PC-3 (cell line): Measurements from ENCODE around the gene RPS21. TPM values are rescaled to one million over a fixed set of nuclear protein-coding genes. Genes with fewer than 3 reads are reported as not detected.

ENCODE experiments used
- ATAC-seq: fragments of 200-7000 bp; cut with Tn5 transposase; 2 replicates; pipeline ENCODE4 v1.9.1; 2020; ENCODE audit warnings: mild to moderate bottlenecking, moderate library complexity
- BruUV-seq: library from RNA; stranded (reverse); fragments of 400-500 nt; replicated peaks from 2 replicates; lab custom pipeline; 2021; lab: Mats Ljungman, UMichigan
- CTCF ChIA-PET: fragments of 300-600 bp; sonication (Branson Sonifier 250); formaldehyde crosslinking; loops from one replicate; lab custom pipeline; 2022; ENCODE audit warnings: antibody characterized with exemption; lab: Charles Lee
- POLR2A ChIA-PET: fragments of 300-600 bp; sonication (Branson Sonifier 250); formaldehyde crosslinking; loops from one replicate; lab custom pipeline; 2022; ENCODE audit warnings: antibody characterized with exemption; ENCODE audit not compliant: unreplicated experiment; lab: Charles Lee
- DNase-seq: peaks from one replicate; pipeline ENCODE4 v3.0.0-alpha.2; 2015
- H2AFZ ChIP-seq: fragments of 300-600 bp; sonication (generic); 2 replicates; pipeline ENCODE4 v1.6.0; 2016; ENCODE audit warnings: antibody characterized with exemption, low read length
- H3F3A ChIP-seq: fragments of 300-600 bp; sonication (generic); one replicate; pipeline ENCODE4 v1.6.0; 2017; ENCODE audit warnings: antibody characterized with exemption, low read length, control low read depth, mild to moderate bottlenecking; ENCODE audit not compliant: unreplicated experiment
- H3K27ac ChIP-seq: fragments of 300-600 bp; sonication (generic); 2 replicates; pipeline ENCODE4 v1.5.1; 2016; ENCODE audit warnings: mild to moderate bottlenecking, low read length
- H3K27me3 ChIP-seq: fragments of 300-600 bp; sonication (generic); 2 replicates; pipeline ENCODE4 v1.6.1; 2016; ENCODE audit warnings: low read length, mixed read lengths
- H3K36me3 ChIP-seq: fragments of 300-600 bp; sonication (generic); 2 replicates; pipeline ENCODE4 v1.6.1; 2016; ENCODE audit warnings: low read depth, mixed run types, low read length, mixed read lengths
- H3K4me1 ChIP-seq: fragments of 300-600 bp; sonication (generic); 2 replicates; pipeline ENCODE4 v1.5.1; 2016; ENCODE audit warnings: low read length; ENCODE audit not compliant: insufficient read depth
- H3K4me2 ChIP-seq: fragments of 300-600 bp; sonication (generic); 2 replicates; pipeline ENCODE4 v1.6.0; 2016; ENCODE audit warnings: low read length
- H3K4me3 ChIP-seq: fragments of 300-600 bp; sonication (generic); 2 replicates; pipeline ENCODE4 v1.5.1; 2016; ENCODE audit warnings: mild to moderate bottlenecking, low read length, mixed read lengths
- H3K79me2 ChIP-seq: fragments of 300-600 bp; sonication (generic); 2 replicates; pipeline ENCODE4 v1.6.1; 2017; ENCODE audit warnings: low read length, mixed read lengths
- H3K9ac ChIP-seq: fragments of 300-600 bp; sonication (generic); 2 replicates; pipeline ENCODE4 v1.6.0; 2016; ENCODE audit warnings: mild to moderate bottlenecking, low read length
- H3K9me2 ChIP-seq: fragments of 300-600 bp; sonication (generic); replicated peaks from 2 replicates; pipeline ENCODE4 v1.6.1; 2016; ENCODE audit warnings: mixed run types, low read length, mixed read lengths
- H3K9me3 ChIP-seq: fragments of 300-600 bp; sonication (generic); 2 replicates; pipeline ENCODE4 v1.6.1; 2016; ENCODE audit warnings: low read length, mixed read lengths
- H4K20me1 ChIP-seq: fragments of 300-600 bp; sonication (generic); 2 replicates; pipeline ENCODE4 v1.6.1; 2016; ENCODE audit warnings: low read length, mixed read lengths
- EZH2 ChIP-seq: fragments of 300-600 bp; sonication (generic); IDR thresholded peaks from one replicate; pipeline ENCODE4 v1.6.1; 2017; ENCODE audit warnings: antibody characterized with exemption, mild to moderate bottlenecking, low read length; ENCODE audit not compliant: unreplicated experiment
- EZH2phosphoT487 ChIP-seq: fragments of 300-600 bp; sonication (generic); IDR thresholded peaks from 2 replicates; pipeline ENCODE4 v1.6.1; 2018; ENCODE audit warnings: mild to moderate bottlenecking, antibody characterized with exemption, low read length, borderline replicate concordance
- intact Hi-C: fragments of 100-400 bp; cut with micrococcal nuclease; formaldehyde crosslinking; loops from 2 replicates; pipeline ENCODE4 v1.9.0; 2023
- total RNA-seq: library from RNA; depleted of rRNA; stranded (reverse); fragments of >200 nt; gene quantifications from 2 replicates; pipeline ENCODE4 v1.2.3, GENCODE V29; 2014
- TF ChIP-seq, protein P1 (sequence below): fragments of 300-600 bp; sonication (generic); conservative IDR thresholded peaks from 2 replicates; pipeline ENCODE4 v1.5.1; 2017; ENCODE audit warnings: antibody characterized with exemption, low read depth, mild to moderate bottlenecking, low read length

The RPS21 gene
- total RNA-seq, 1 experiment from 2014 or later: 1,945 TPM

DNA sequence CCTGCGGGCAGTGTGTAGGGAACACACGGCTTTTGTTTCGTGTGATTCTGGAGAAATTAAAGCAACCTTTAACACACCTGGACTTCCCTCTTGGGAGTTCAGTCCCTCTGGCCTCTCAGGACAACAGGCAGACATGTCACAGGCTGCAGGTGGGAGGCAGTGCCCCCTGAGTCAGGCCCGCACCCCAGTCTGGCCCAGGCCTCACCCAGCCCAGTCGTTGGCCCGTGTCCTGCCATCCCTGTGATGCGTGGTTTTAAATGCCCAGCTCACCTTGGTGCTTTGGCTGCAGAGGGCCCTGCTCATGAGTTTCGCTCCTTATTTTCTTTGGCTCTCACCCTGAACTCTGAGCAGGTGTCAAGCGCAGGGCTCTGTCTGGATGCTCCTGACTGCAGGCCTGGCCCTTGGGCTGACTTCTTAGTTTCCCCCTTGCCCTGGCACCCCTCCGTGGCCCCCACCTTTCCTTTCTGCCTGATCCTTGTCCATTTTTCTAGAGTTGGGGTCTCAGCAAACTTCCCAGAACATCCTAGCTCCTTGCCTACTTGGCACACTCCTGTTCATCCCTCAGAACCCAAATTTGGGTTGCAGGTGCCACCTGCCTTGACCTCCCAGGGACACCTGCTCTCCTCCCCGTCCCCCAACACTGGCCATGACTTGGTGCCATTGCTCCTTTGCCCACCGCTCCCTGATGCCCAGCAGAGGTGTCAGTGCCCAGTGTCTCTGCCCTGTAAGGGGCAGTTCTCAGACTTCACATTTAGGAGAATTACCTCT, 22.4 kb downstream of the RPS21 start:
- peaks cover 24% of the 10 kb centered on the region for H3K79me2 ChIP-seq
- ChIA-PET CTCF (interaction anchor here (0.6 to 1.8 kb wide), 4 partner anchors 207 to 734 kb away, joined by 3 to 5 read pairs (median 4); no protein-coding TSS in a partner anchor), POLR2A (no interaction called here)
- no peaks in the 10 kb centered on the region for H3K27me3 ChIP-seq
- intact Hi-C loops: no loop called here
- no peak overlapping the region for H2AFZ ChIP-seq
- H4K20me1 ChIP-seq: 0 out of 2 replicates have a peak, but pooled peaks cover 7% of the 10 kb centered on the region
- H3K4me2 ChIP-seq: peak overlapping the region; percentile 73; the same call in 1 of the 2 replicates
- H3K9ac ChIP-seq: no peak overlapping the region
- ATAC-seq: no peak
- DNase-seq: no peak
- TF ChIP-seq EZH2 (no peak), EZH2phosphoT487 (no peak)
- TF ChIP-seq, protein P1, sequence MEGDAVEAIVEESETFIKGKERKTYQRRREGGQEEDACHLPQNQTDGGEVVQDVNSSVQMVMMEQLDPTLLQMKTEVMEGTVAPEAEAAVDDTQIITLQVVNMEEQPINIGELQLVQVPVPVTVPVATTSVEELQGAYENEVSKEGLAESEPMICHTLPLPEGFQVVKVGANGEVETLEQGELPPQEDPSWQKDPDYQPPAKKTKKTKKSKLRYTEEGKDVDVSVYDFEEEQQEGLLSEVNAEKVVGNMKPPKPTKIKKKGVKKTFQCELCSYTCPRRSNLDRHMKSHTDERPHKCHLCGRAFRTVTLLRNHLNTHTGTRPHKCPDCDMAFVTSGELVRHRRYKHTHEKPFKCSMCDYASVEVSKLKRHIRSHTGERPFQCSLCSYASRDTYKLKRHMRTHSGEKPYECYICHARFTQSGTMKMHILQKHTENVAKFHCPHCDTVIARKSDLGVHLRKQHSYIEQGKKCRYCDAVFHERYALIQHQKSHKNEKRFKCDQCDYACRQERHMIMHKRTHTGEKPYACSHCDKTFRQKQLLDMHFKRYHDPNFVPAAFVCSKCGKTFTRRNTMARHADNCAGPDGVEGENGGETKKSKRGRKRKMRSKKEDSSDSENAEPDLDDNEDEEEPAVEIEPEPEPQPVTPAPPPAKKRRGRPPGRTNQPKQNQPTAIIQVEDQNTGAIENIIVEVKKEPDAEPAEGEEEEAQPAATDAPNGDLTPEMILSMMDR: no peak
- H3F3A ChIP-seq: no peaks in the 10 kb centered on the region
- H3K9me2 ChIP-seq: no peaks in the 10 kb centered on the region
- BruUV-seq: no TSS peak
- no peaks in the 10 kb centered on the region for H3K9me3 ChIP-seq
- peaks cover 19% of the 10 kb centered on the region for H3K4me1 ChIP-seq
- H3K27ac ChIP-seq: no peak overlapping the region
- H3K36me3 ChIP-seq: no peaks in the 10 kb centered on the region
- H3K4me3 ChIP-seq: no peak overlapping the region; the same call in 1 of the 2 replicates

DNA sequence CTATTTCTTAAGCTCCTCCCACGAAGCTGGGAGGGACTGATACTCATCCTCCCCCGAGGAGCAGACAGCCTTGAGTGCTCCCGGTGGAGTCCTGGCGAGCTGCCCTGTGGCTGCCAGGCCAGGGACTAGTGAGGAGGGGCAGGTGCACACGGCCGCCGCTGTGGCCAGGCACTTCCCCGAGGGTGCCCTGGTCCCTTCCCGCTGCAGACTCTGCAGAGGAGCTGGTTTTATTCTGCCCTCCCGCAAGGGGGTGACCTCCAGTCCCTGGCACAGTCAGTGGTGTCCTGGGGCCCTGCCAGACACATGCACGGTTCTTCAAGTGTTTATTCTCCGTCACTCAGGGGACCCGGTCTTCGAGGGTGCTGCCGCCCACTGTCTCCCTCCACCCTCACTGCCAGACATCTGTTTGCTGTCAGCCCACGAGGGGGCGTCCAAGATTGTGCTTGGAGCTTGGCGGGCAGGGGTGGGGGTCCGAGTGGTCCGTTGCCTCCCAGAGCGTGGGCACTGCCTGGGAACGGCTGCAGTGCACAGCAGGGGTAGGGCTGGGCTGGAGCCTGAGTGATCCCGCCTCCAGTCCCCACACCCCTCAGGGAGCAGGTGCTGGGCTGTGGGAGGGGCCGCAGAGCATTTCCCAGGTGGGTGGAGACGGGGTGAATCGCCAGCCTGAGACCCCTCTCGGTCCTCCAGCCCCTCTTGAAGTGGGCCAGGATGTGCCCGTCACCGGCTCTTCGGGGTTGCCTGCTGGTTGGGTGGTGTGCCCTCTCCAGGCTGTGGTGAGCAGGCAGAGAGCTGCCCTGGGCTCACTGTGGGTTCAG, 23.2 kb downstream of the RPS21 start:
- H3K9me3 ChIP-seq: no peaks in the 10 kb centered on the region
- peaks cover 19% of the 10 kb centered on the region for H3K4me1 ChIP-seq
- peak; percentile 34 for ATAC-seq
- H3K27ac ChIP-seq: no peak overlapping the region
- H2AFZ ChIP-seq: peak overlapping the region; percentile 10; the same call in 1 of the 2 replicates
- 0 out of 2 replicates have a peak, but pooled peaks cover 7% of the 10 kb centered on the region for H4K20me1 ChIP-seq
- peak overlapping the region; percentile 20; the same call in 1 of the 2 replicates for H3K4me3 ChIP-seq
- TF ChIP-seq, protein P1: peak; percentile 85
- TF ChIP-seq EZH2 (no peak), EZH2phosphoT487 (no peak)
- peak overlapping the region; percentile 73 for H3K4me2 ChIP-seq
- H3K27me3 ChIP-seq: no peaks in the 10 kb centered on the region
- POLR2A ChIA-PET: no interaction called here
- no TSS peak for BruUV-seq
- intact Hi-C loops: loop anchor here (2.0 to 5.0 kb wide), 2 partner anchors 77 to 87 kb away; no protein-coding TSS in a partner anchor
- H3K9ac ChIP-seq: no peak overlapping the region
- CTCF ChIA-PET: interaction anchor here (0.6 to 1.8 kb wide), 5 partner anchors 85 to 733 kb away, joined by 3 to 5 read pairs (median 3); no protein-coding TSS in a partner anchor
- H3F3A ChIP-seq: no peaks in the 10 kb centered on the region
- no peaks in the 10 kb centered on the region for H3K9me2 ChIP-seq
- peak; percentile 59 for DNase-seq
- no peaks in the 10 kb centered on the region for H3K36me3 ChIP-seq
- peaks cover 17% of the 10 kb centered on the region for H3K79me2 ChIP-seq
